PC-9 (cell line): Measurements from ENCODE around the gene MAN2A1. TPM values are rescaled to one million over a fixed set of nuclear protein-coding genes. Genes with fewer than 3 reads are reported as not detected.

Source experiments
- BruUV-seq: library from RNA; stranded (reverse); fragments of 400-500 nt; replicated peaks from 2 replicates; lab custom pipeline; 2021; lab: Mats Ljungman, UMichigan
- CTCF ChIA-PET: fragments of 300-600 bp; sonication (Branson Sonifier 250); formaldehyde crosslinking; loops from one replicate; lab custom pipeline; 2022; ENCODE audit warnings: antibody characterized with exemption; lab: Charles Lee
- POLR2A ChIA-PET: fragments of 300-600 bp; sonication (Branson Sonifier 250); formaldehyde crosslinking; loops from one replicate; lab custom pipeline; 2022; ENCODE audit warnings: antibody characterized with exemption; ENCODE audit not compliant: unreplicated experiment; lab: Charles Lee
- DNase-seq, 2 experiments: peaks; one replicate each; pipeline versions ENCODE4 v3.0.0 to v3.0.0-alpha.2; 2015 to 2022; ENCODE audit warnings: mixed read lengths in 1 of 2
- H2AFZ ChIP-seq: fragments of 200-600 bp; sonication (generic); 2 replicates; pipeline ENCODE4 v1.8.1; 2017; ENCODE audit warnings: antibody characterized with exemption
- H3F3A ChIP-seq: fragments of 200-600 bp; sonication (generic); 2 replicates; pipeline ENCODE4 v1.8.1; 2017; ENCODE audit warnings: antibody characterized with exemption, mild to moderate bottlenecking, low read depth; ENCODE audit not compliant: insufficient read depth
- H3K27ac ChIP-seq: fragments of 200-600 bp; sonication (generic); 2 replicates; pipeline ENCODE4 v1.6.1; 2016; ENCODE audit warnings: mixed run types
- H3K27me3 ChIP-seq: fragments of 200-600 bp; sonication (generic); 2 replicates; pipeline ENCODE4 v1.6.1; 2016; ENCODE audit warnings: low read depth, mixed run types; ENCODE audit not compliant: insufficient read depth
- H3K36me3 ChIP-seq: fragments of 200-600 bp; sonication (generic); 2 replicates; pipeline ENCODE4 v1.6.1; 2016; ENCODE audit warnings: low read depth, mixed run types
- H3K4me1 ChIP-seq: fragments of 200-600 bp; sonication (generic); replicated peaks from 2 replicates; pipeline ENCODE4 v1.6.1; 2016; ENCODE audit warnings: mixed run types; ENCODE audit not compliant: insufficient read depth
- H3K4me2 ChIP-seq: fragments of 200-600 bp; sonication (generic); 2 replicates; pipeline ENCODE4 v1.6.1; 2017; ENCODE audit warnings: mixed run types
- H3K4me3 ChIP-seq: fragments of 200-600 bp; sonication (generic); 2 replicates; pipeline ENCODE4 v1.6.1; 2016; ENCODE audit warnings: mixed run types
- H3K79me2 ChIP-seq: fragments of 200-600 bp; sonication (generic); 2 replicates; pipeline ENCODE4 v1.6.1; 2017; ENCODE audit warnings: low read depth, mixed run types
- H3K9me2 ChIP-seq: fragments of 200-600 bp; sonication (generic); 2 replicates; pipeline ENCODE4 v1.8.1; 2017; ENCODE audit warnings: mild to moderate bottlenecking; ENCODE audit not compliant: insufficient read depth
- H3K9me3 ChIP-seq: fragments of 200-600 bp; sonication (generic); 2 replicates; pipeline ENCODE4 v1.8.1; 2016; ENCODE audit warnings: low read depth; ENCODE audit not compliant: insufficient read depth
- H4K20me1 ChIP-seq: fragments of 200-600 bp; sonication (generic); 2 replicates; pipeline ENCODE4 v1.8.1; 2017; ENCODE audit not compliant: insufficient read depth
- CTCF ChIP-seq: fragments of 200-600 bp; sonication (generic); conservative IDR thresholded peaks from 2 replicates; pipeline ENCODE4 v1.6.1; 2017; ENCODE audit warnings: mixed run types, antibody characterized with exemption, mild to moderate bottlenecking, moderate library complexity
- EZH2 ChIP-seq: fragments of 200-600 bp; sonication (generic); IDR thresholded peaks from 2 replicates; pipeline ENCODE4 v1.8.0; 2017; ENCODE audit warnings: antibody characterized with exemption, low read depth
- intact Hi-C: fragments of 100-400 bp; cut with micrococcal nuclease; formaldehyde crosslinking; loops from one replicate; pipeline ENCODE4 v1.10.0; 2022; ENCODE audit not compliant: unreplicated experiment
- total RNA-seq: library from RNA; stranded (reverse); gene quantifications from 2 replicates; pipeline ENCODE4 v1.2.3, GENCODE V29; 2021

The MAN2A1 gene
- total RNA-seq, 1 experiment from 2014 or later: 27.3 TPM

- Histone ChIP-seq H3K4me1 (no peaks in the 10 kb centered on the region), H3F3A (no peaks in the 10 kb centered on the region), H3K9me3 (no peaks in the 10 kb centered on the region), H3K4me2 (no peak overlapping the region), H3K9me2 (no peaks in the 10 kb centered on the region), H4K20me1 (no peaks in the 10 kb centered on the region), H3K79me2 (no peaks in the 10 kb centered on the region), H3K36me3 (no peaks in the 10 kb centered on the region), H2AFZ (no peak overlapping the region), H3K27ac (no peak overlapping the region), H3K27me3 (no peaks in the 10 kb centered on the region), H3K4me3 (no peak overlapping the region)
- DNase-seq: no peak
- intact Hi-C loops: no loop called here
- no peak for TF ChIP-seq CTCF
- no peak for TF ChIP-seq EZH2
- no TSS peak for BruUV-seq
- CTCF ChIA-PET: no interaction called here
- POLR2A ChIA-PET: no interaction called here
Observed at GRCh38 chr5:109650493-109650892, 39.2 kb upstream of the MAN2A1 start.

GRCh38 chr5:109652096-109652495, 37.6 kb upstream of the MAN2A1 start:
- TF ChIP-seq EZH2 (no peak), CTCF (no peak)
- Histone ChIP-seq H3K4me2 (no peak overlapping the region), H3K9me3 (no peaks in the 10 kb centered on the region), H3K4me3 (no peak overlapping the region), H2AFZ (no peak overlapping the region), H3K9me2 (no peaks in the 10 kb centered on the region), H3F3A (no peaks in the 10 kb centered on the region), H3K27me3 (no peaks in the 10 kb centered on the region), H3K36me3 (no peaks in the 10 kb centered on the region), H3K79me2 (no peaks in the 10 kb centered on the region), H3K4me1 (no peaks in the 10 kb centered on the region), H3K27ac (no peak overlapping the region), H4K20me1 (no peaks in the 10 kb centered on the region)
- CTCF ChIA-PET: no interaction called here
- intact Hi-C loops: no loop called here
- POLR2A ChIA-PET: no interaction called here
- BruUV-seq: no TSS peak
- DNase-seq: no peak

DNA sequence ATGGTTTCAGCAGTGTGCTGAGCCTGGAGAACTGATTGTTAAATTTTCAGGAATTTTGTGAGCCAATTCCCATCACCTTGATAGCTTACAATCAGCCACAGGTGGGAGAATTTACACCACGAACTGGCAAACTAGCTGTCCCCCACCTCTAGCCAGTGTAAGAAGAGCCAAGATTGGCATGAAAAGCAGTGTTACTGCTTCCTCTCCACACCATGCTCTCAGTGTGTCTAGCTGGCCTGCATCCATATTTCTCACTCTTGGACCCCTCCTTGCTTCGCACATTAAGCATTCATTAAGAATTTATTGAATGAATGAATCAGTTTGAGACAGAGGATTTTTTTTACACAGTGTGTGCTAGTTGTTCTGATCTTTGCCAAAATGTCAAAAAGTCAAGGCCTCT, 36.7 kb upstream of the MAN2A1 start:
- H2AFZ ChIP-seq: no peak overlapping the region
- intact Hi-C loops: no loop called here
- POLR2A ChIA-PET: no interaction called here

More for the DNA sequence above, 36.7 kb upstream of the MAN2A1 start:
- Histone ChIP-seq H3K4me1 (no peaks in the 10 kb centered on the region), H3K9me2 (no peaks in the 10 kb centered on the region), H3F3A (no peaks in the 10 kb centered on the region), H3K36me3 (no peaks in the 10 kb centered on the region), H4K20me1 (no peaks in the 10 kb centered on the region), H3K79me2 (no peaks in the 10 kb centered on the region), H3K27me3 (no peaks in the 10 kb centered on the region), H3K27ac (no peak overlapping the region), H3K4me3 (no peak overlapping the region), H3K4me2 (no peak overlapping the region), H3K9me3 (no peaks in the 10 kb centered on the region)
- CTCF ChIA-PET: no interaction called here
- no peak for TF ChIP-seq EZH2
- TF ChIP-seq CTCF: no peak
- no TSS peak for BruUV-seq
- no peak for DNase-seq
